Effector CD8-positive, alpha-beta T cell (primary cell): ENCODE results near the gene RADX.

Experiments used
- DNase-seq: peaks from one replicate; lab custom pipeline; 2025; lab: John Stamatoyannopoulos, UW

Gene RADX

DNA sequence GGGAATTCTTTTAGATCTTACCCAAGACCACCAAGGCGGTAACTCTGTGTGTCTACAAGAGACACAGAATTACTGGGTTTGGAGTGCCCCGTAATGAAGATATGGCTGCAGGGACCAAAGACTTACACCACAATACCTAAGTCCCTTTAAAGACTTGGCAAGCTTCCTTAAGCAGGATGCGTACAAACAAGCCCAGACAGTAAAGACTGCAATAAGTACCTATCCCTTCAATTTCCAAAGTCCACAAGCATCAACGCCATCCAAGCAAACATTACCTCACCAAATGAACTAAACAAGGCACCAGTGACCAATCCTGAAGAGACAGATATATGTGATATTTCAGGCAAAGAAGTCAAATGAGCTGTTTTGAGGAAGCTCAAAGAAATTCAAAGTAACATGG lies 72.4 kb downstream of the RADX start:
- no peak for DNase-seq

DNA sequence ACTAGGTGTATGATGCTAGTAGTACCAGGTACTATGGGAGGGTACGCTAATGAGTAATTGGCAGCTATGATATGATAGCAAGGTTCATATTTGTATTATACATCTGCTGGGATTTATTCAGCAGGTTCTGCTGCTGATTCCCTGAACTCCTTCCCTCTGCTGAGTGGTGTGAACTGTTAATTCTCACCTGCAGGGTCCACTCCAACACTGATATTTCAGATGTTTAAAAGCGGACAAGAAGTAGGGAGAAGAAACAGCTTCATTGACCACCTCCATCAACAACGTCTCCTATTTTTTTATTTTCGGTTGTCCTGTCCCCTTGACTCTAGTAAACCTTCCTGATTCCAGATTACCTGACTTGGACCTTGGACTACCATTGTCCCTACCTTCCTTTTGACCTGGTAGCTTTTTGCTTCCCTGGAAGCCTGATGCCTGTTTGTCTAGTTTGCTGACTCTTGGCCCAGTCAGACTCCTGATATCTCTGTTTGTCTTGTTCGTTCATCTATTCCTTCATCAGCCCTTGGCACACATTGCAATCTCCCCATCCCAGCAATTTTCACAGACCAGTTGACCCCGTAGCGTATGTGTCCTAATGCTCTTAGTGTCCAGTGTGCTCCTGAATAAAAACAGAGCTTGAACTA lies 80.8 kb downstream of the RADX start:
- no peak for DNase-seq

DNA sequence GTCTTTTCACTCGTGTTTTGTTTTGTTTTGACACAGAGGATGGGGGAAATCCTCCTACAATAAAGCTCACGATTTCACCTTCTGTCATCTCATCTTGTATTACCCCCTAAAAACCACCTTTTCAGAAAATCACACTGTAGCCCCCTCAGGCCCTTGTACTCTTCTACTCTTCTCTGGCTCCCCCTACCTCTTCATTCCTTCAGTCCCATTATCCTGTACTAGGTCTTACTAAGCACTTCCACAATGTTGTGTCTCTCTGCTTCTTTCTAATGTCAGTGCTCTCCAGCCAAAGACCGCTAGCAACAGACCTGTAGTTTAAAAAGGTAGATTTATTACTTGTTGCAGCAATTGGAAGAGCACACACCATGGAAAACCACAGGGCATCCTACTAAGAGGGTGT lies 84.7 kb downstream of the RADX start:
- no peak for DNase-seq

DNA sequence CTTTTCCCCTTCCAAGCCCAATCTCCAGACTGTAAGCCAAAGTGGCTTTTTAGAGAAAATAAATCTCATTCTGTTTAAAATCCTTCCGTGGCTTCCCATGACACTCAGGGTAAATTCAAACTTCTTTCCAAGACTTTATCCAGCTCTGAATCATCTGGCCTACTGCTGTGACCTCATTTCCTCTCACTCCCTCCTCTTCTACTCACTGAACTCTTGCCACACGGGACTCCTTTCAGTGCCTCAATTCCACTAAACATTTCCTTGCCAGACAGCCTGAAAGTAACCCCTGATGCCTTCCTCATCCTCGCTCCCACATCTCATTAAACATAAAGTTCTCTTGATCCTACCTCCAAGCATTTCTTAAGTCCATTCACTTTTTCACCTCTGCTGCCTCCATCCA lies 86.9 kb downstream of the RADX start:
- no peak for DNase-seq

DNA sequence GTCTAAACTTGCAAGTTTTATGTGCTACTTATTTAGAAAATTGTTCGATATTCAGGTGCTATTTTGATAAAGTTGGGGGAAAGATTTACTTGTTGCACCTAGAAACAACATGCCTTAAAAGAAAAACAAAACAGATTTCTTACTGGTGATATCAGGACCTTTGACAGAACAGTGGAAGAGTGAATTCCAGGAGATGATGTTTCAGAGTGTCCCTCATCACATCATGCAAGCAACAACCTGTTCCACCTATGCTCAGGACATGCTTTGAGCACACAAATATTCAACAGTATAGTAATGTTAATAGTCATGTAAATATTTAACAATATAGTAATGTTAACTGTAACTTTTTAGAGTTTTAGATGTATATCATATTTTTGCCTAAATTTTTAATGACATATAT lies 90.9 kb downstream of the RADX start:
- DNase-seq, result no peak

DNA sequence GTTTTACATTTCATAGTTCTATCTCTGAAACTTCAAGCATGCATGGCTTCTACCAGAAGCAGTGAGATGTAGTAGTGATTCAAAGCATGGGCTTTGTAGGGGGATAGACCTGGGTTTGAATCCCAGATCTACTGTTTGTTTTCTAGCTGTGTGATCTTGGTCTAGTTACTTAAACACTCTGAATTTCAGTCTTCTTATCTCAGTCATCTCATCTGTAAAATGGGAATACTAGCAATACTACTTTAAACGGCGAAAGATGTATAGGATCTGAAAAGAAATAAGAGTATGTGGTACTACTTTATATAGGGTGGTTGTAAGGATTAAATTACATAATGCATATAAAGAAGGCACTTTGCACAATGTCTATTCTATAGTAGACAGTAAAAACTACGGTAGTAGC lies 94.7 kb downstream of the RADX start:
- DNase-seq, result no peak

DNA sequence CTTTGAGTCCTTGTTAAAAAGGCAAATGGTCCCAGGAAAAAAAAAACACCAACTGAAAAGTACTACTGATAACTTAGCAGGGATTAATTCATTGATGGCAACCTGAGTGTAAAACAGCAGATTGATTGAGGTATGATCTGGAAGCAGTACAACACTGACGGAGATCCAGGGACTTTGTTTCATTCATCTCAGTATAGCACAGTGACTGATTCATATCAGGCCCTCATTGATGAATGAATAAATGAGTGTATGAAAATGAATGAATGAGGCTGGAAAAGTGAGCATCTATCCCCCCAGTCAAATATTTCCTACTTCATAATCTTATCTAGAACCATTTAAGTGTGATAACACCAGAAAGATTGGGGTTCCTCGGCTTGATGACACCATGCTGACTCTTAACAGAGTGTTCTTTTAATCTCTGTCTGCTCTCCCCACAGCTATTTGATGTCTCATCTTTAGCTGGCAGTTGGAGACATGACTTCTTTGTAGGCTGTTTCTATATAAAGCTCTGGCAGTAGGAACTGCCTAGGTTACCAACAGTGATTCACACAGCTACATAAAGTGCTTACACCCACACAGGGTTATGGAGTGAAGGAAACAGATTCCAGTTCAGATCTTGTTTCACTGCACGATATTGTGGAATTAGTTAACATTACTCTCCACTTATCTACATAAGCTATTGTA lies 96.1 kb downstream of the RADX start:
- DNase-seq, result no peak

DNA sequence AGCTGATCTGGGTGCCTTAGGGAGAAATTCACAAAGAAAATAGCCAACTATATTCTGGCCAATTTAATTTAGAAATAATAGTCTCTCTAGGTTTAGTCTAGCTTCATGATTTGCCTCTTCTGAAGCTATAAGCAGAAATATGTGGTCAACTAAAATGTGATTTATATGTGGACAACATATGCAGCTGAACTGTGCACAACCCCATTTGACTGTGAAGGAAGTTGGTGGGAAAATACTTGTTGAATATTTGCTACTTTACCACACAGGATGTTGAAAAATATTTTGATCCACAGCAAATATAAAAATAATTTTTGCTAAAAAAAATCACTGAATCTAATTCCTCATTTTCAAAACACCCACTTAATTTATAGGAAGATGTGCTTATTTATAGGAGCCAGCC lies 99.0 kb downstream of the RADX start:
- no peak for DNase-seq

DNA sequence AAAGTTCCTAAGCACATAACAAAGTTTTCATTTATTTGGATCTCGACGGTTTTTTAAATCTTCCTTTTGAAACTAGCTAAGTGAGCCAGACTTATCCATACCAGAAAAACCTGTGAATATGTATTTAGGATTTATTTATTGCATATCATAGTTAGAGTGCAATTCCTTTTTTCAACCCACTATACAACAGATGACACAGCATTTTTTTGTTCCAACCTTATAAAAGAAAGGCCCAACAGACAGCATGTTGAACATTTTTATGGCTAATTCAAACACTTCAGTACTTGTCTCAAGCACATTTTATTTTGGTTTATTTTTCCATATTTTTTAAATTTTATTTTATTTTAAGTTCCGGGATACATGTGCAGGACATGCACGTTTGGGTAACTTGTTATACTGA lies 99.6 kb downstream of the RADX start:
- no peak for DNase-seq

DNA sequence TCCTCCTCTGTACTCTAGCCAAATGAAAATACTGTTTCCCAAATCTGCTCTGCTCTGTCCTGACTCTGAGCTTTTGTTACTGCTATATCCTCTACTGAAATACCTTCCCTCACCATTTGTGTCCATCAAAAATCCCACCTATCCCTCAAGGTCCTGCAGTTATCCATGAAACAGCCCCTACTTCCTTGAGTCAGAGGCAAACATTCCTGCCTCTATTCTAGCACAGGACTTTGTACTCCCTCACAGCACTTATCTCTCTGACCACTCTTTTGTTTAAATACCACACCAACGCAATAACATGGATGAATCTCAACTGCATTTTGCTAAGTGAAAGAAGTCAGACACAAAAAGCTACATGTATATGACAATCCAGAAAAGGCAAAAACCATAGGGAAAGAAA lies 104.2 kb downstream of the RADX start:
- DNase-seq, result no peak

DNA sequence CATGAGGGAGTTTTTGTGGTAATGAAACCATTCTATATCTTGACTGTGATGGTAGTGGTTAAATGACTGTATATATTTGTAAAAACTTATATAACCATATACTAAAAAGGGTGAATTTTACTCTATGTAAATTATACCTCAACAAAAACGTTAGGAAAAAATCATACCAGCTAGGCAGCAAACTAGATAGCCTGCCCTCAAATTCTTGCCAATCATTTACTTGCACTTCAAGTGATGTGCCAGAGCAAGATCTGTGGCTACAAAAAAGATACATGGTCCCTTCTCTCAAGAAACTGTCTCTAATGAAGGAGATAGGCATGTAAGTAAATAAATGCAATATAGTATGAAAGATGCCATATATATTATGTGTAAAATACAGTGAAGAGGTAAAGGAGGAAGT lies 104.7 kb downstream of the RADX start:
- no peak for DNase-seq

DNA sequence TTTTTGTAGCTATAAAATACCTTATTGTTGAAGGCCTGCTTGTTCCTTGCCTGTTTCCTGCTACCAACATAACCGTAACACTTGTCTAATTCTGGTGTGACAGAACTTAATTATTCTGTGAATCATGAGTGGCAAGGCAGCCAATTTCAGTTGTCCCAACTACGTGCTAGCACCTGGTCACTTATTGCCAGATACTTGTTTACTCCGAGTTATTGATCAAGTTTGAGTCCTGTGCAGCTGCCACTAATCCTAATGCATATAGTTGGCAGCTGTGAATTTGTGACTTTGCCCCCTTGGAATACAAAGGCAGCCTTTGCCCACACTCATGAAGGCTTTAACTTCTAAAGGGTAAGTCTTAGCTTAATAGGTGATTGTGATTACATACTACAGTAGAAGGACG lies 106.9 kb downstream of the RADX start:
- DNase-seq, result no peak

DNA sequence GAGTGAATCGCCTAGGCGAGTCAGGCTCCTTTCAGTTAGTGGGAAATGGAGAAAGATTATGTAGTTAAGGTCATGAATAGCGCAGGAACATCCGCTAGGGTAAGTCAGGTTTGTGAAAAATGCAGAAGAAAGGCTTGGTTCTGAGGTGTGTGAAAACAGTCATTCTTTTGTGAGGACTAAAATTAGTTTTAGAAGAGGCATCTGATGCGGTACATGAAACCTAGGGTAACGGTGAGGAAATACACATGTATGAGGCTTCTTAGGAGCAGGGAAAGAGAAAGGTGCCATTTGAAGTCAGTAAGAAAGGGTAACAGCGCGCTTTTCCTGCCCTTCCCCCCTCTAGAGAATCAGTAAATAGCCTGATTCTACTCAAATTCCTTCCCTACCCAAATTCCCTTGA lies 114.2 kb downstream of the RADX start:
- no peak for DNase-seq

DNA sequence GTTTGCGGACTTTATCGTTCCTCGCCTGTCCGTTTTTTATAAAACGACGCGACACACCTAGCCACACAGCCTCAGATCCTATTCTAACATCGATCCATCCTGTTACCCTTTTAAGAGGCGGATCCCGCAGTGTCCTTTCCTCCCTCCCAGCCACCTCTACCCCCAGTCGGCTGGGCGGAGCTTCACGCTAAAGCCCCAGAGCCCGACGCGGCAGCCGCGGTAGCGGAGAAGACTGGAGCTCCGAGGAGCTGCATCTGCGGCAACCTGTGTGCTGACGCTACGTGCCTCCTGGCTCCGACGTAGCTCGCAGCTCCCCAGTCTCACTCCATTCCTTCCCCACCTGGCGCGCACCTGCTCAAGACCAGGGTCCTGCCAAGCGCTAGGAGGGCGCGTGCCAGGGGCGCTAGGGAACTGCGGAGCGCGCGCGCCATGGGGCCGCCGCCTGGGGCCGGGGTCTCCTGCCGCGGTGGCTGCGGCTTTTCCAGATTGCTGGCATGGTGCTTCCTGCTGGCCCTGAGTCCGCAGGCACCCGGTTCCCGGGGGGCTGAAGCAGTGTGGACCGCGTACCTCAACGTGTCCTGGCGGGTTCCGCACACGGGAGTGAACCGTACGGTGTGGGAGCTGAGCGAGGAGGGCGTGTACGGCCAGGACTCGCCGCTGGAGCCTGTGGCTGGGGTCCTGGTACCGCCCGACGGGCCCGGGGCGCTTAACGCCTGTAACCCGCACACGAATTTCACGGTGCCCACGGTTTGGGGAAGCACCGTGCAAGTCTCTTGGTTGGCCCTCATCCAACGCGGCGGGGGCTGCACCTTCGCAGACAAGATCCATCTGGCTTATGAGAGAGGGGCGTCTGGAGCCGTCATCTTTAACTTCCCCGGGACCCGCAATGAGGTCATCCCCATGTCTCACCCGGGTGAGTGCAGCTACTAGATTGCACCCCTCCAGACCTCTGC lies 115.0 kb downstream of the RADX start, which contains the start of gene RNF128:
TSS of gene RNF128 (plus strand) at position 217 of the 953 bp plus-strand sequence. CDS start at position 430, 213 bp downstream.
- no peak for DNase-seq

DNA sequence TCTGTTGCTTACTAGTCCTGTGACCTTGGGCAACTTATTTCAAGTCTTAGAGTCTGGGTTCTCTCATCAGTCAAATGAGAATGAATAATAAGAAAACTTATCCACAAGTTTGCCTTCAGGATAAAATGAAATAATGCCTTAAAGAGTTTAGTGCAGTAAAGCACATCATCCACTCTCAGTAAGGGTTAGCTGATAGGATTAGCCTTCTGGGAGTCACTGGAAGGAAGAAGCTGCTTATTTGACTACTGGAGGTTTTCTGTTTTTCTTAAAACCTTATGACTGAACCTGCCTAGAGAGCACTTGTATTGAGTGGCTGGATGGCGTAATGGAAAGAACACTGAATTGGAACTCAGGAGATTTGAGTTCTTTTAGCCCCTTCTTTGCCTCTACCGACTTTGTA lies 116.6 kb downstream of the RADX start:
- no peak for DNase-seq
